Lower lobe of right lung (tissue), 2 donors: ENCODE measurements around the gene SMARCA5. TPM values are rescaled to one million over a fixed set of nuclear protein-coding genes. Genes with fewer than 3 reads are reported as not detected.
"Not testable (repeated sequence)": the region's sequence is repeated elsewhere in the genome, so short reads cannot be mapped to it uniquely, and the experiment has no call there.

Source experiments
- ATAC-seq, 2 donors: fragments of 200-7000 bp; cut with Tn5 transposase; one replicate each; pipeline ENCODE4 v1.9.1; 2020 to 2022; ENCODE audit warnings: mild to moderate bottlenecking in 2 of 2, moderate library complexity in 2 of 2
- DNase-seq: peaks from one replicate; pipeline ENCODE4 v3.0.0-alpha.2; 2020
- H3K27ac ChIP-seq: fragments of 200-600 bp; one replicate; pipeline ENCODE4 v1.8.0; 2022
- H3K27me3 ChIP-seq: fragments of 200-600 bp; one replicate; pipeline ENCODE4 v1.8.0; 2022; ENCODE audit warnings: low read depth
- H3K36me3 ChIP-seq: fragments of 200-600 bp; one replicate; pipeline ENCODE4 v1.8.0; 2022; ENCODE audit warnings: mild to moderate bottlenecking
- H3K4me1 ChIP-seq: fragments of 200-600 bp; one replicate; pipeline ENCODE4 v1.8.0; 2022
- H3K4me3 ChIP-seq: fragments of 200-600 bp; one replicate; pipeline ENCODE4 v1.8.0; 2022; ENCODE audit warnings: mild to moderate bottlenecking
- H3K9me3 ChIP-seq: fragments of 200-600 bp; one replicate; pipeline ENCODE4 v1.8.0; 2022
- CTCF ChIP-seq: fragments of 200-600 bp; IDR thresholded peaks from one replicate; pipeline ENCODE4 v1.8.0; 2022; ENCODE audit warnings: antibody characterized with exemption, mild to moderate bottlenecking
- intact Hi-C: fragments of 100-400 bp; cut with DNase I; formaldehyde crosslinking; loops from one replicate; pipeline ENCODE4 v1.11.0; 2022
- total RNA-seq: library from RNA; stranded (reverse); fragmentation: NEBNext Ultra II Directional; extraction: Animal tissue kit (Norgen Biotek cat#: 25700); gene quantifications from one replicate; pipeline ENCODE4 v1.2.1, GENCODE V29; 2021
- donor health status: DM: no; HTN: yes; CAD: no; lungs with severe emphysema.

The SMARCA5 gene
- total RNA-seq, 1 donor from 2014 or later, result 67.6 TPM

- Histone ChIP-seq H3K4me1 (peaks cover 64% of the 10 kb centered on the region), H3K27ac (peak overlapping the region; percentile 19), H3K9me3 (no peaks in the 10 kb centered on the region), H3K27me3 (no peaks in the 10 kb centered on the region), H3K4me3 (peak overlapping the region; percentile 83), H3K36me3 (peaks cover 52% of the 10 kb centered on the region)
- DNase-seq, result no peak
- TF ChIP-seq CTCF, result no peak
- intact Hi-C loops, result no loop called here
- ATAC-seq, result no peak
Measured at GRCh38 chr4:143517764-143518163, 4.3 kb downstream of the SMARCA5 start.

- no peaks in the 10 kb centered on the region for H3K9me3 ChIP-seq
- H3K27ac ChIP-seq, result no peak overlapping the region
- no peak for TF ChIP-seq CTCF
- no peaks in the 10 kb centered on the region for H3K27me3 ChIP-seq
- no peak overlapping the region for H3K4me3 ChIP-seq
- peaks cover 43% of the 10 kb centered on the region for H3K4me1 ChIP-seq
- DNase-seq, result no peak
- peaks cover 96% of the 10 kb centered on the region for H3K36me3 ChIP-seq
- ATAC-seq, result peak; percentile 71 to 94
- intact Hi-C loops, result no loop called here
Measured at GRCh38 chr4:143524211-143524610, 10.7 kb downstream of the SMARCA5 start.

- H3K9me3 ChIP-seq, ATAC-seq, H3K27ac ChIP-seq, intact Hi-C loops, H3K4me3 ChIP-seq, DNase-seq, H3K27me3 ChIP-seq: not testable (repeated sequence)
- Histone ChIP-seq H3K36me3 (peaks cover 99% of the 10 kb centered on the region), H3K4me1 (peaks cover 48% of the 10 kb centered on the region)
Measured at GRCh38 chr4:143528046-143528445, 14.5 kb downstream of the SMARCA5 start.

- H3K4me1 ChIP-seq, result peaks cover 35% of the 10 kb centered on the region
- no peak for DNase-seq
- H3K27me3 ChIP-seq, result no peaks in the 10 kb centered on the region
- intact Hi-C loops, result no loop called here
- H3K9me3 ChIP-seq, result no peaks in the 10 kb centered on the region
- peak; percentile 40 for TF ChIP-seq CTCF
- peaks cover 98% of the 10 kb centered on the region for H3K36me3 ChIP-seq
- H3K4me3 ChIP-seq, result no peak overlapping the region
- no peak overlapping the region for H3K27ac ChIP-seq
- peak; percentile 74 to 77 for ATAC-seq
Measured at GRCh38 chr4:143531380-143531779, 17.9 kb downstream of the SMARCA5 start.

- peak; percentile 50 to 71 for ATAC-seq
- intact Hi-C loops, result no loop called here
- Histone ChIP-seq H3K36me3 (peaks cover 98% of the 10 kb centered on the region), H3K27ac (no peak overlapping the region), H3K4me1 (peaks cover 35% of the 10 kb centered on the region), H3K4me3 (no peak overlapping the region), H3K9me3 (no peaks in the 10 kb centered on the region), H3K27me3 (no peaks in the 10 kb centered on the region)
- DNase-seq, result no peak
- no peak for TF ChIP-seq CTCF
Measured at GRCh38 chr4:143531788-143532491, 18.4 kb downstream of the SMARCA5 start.

- no peaks in the 10 kb centered on the region for H3K27me3 ChIP-seq
- peaks cover 100% of the 10 kb centered on the region for H3K36me3 ChIP-seq
- H3K4me3 ChIP-seq, result no peak overlapping the region
- ATAC-seq (no peak), DNase-seq (no peak)
- H3K4me1 ChIP-seq, result no peaks in the 10 kb centered on the region
- H3K27ac ChIP-seq, result no peak overlapping the region
- intact Hi-C loops, result no loop called here
- H3K9me3 ChIP-seq, result no peaks in the 10 kb centered on the region
- TF ChIP-seq CTCF, result no peak
Measured at GRCh38 chr4:143538979-143539669, 25.6 kb downstream of the SMARCA5 start.
